ENCODE measurements around the gene FGF2.
"Not testable (repeated sequence)": the region's sequence is repeated elsewhere in the genome, so short reads cannot be mapped to it uniquely, and the experiment has no call there.

The FGF2 gene

DNA sequence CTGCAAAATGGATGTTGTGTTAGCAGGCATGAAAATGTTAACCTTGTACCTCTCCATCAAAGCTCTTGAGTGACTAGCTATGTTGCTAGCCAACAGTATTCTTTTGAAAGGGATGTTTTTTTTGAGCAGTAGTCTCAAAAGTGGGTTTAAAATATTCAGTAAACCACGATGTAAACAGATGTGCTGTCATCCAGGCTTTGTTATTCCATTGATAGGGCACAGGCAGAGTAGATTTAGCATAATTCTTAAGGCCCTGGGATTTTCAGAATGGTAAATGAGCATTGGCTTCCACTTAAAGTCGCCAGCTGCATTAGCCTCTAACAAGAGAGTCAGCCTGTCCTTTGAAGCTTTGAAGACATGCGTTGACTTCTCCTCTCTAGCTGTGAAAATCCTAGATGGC, 18.4 kb downstream of the FGF2 start:
- in situ Hi-C loops (cut with MboI; ENCODE audit: low sequenced_read_pairs), result no loop called here

DNA sequence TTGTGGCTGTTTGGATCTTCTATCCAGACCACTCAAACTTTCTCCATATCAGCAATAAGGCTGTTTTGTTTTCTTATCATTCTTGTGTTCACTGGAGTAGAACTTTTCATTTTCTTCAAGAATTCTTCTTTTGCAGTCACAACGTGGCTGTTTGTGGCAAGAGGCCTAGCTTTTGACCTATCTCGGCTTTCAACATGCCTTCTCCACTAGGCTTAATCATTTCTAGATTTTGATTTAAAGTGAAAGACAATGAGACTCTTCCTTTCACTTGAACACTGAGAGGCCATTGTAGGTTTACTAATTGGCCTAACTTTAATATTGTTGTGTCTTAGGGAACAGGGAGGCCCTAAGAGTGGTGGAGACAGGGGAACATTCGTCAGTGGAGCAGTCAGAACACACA, 19.1 kb downstream of the FGF2 start:
- in situ Hi-C loops (cut with MboI; ENCODE audit: low sequenced_read_pairs), result no loop called here

DNA sequence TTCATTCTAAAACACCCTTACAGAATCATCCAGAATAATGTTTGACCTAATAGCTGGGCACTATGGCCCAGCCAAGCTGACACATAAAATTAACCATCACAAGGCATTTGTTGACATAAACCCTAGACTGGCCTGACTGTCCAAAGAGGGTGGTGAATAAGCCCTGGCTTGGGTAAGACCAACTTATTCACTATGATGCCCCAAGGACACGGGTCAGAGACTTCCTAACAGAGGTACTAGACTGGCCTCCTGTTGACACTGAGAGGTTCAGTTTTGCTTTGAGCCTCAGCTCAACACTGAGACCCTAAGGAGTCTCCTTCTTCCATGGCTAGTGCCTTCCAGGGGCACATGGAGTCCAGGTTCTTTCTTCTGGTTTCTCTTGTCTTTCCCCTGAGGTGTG, 21.3 kb downstream of the FGF2 start:
- in situ Hi-C loops (cut with MboI; ENCODE audit: low sequenced_read_pairs), result no loop called here

DNA sequence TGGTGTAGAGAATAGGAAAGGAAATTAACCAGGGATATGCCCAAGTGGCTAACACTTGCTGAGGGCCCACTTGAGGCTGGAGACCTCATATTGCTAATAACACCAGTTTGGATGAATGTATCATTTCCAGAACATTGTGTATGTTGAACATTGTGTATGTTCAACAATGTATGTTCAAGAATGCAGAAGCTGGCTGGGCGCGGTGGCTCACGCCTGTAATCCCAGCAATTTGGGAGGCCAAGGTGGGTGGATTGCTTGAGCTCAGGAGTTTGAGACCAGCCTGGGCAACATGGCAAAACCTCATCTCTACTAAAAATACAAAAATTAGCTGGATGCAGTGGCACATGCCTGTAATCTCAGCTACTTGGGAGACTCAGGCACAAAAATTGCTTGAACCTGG, 23.2 kb downstream of the FGF2 start:
- in situ Hi-C loops (cut with MboI; ENCODE audit: low sequenced_read_pairs), result not testable (repeated sequence)

DNA sequence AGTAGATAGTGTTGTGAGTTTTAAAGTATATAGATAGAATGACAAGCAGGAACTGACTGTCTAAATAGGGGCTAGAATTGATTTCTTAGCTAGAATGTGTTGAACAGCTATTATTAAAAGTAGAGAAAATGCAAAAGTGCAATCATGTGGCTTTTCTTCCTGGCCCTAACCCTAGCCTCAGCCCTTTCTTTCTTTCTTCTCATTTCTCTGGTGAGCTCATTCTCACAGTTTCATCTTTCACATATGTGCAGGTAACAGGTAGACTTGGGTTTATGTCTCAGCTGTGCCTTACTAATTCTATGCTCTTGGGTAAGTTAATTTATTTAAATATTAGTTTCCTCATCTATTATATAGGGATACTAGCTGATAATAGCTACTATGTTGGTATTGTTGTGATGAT, 24.9 kb downstream of the FGF2 start:
- in situ Hi-C loops (cut with MboI; ENCODE audit: low sequenced_read_pairs), result no loop called here

DNA sequence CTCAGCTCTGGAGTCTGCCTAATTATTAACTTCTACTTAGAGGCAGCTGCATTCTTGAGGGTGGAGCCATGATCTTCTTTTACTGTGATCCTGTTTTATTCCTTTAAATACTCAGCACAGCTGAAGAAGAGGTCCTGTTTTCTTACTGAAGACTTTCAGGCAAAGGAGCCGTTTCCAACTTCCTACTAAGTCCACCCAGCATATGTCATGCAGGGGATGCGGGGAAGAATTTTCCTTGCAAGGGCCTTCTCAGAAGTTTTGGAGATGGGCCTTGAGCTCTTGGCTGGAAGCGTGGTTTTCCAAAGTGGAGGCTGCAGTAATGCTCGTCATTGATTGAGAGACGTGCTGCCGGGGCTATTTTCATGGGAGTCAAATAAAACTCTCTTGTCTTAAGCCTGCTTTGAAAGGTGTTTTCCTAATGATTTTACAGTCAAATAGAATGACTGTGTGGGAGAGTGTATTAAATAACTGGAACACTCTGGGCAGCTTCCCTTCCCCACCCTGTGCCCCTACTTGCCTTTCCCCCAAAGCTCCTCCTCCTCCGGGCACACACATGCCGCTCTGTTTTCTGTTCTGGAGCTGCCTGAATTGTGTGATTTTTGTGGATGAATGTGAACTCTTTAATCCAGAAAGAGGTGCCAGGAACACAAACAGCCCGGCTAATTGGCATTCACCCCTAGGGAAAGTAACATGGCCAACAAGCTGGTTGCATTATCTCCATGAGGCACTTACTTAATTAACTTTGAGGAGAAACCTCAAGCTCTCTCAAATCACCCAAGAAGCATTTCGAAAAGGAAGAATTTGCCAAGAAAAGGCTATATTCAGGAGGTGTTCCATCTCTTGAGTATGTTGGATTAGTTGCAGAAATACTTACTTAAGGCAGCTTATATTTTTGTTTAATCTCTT, 28.1 kb downstream of the FGF2 start:
- in situ Hi-C loops (cut with MboI; ENCODE audit: low sequenced_read_pairs), result no loop called here

DNA sequence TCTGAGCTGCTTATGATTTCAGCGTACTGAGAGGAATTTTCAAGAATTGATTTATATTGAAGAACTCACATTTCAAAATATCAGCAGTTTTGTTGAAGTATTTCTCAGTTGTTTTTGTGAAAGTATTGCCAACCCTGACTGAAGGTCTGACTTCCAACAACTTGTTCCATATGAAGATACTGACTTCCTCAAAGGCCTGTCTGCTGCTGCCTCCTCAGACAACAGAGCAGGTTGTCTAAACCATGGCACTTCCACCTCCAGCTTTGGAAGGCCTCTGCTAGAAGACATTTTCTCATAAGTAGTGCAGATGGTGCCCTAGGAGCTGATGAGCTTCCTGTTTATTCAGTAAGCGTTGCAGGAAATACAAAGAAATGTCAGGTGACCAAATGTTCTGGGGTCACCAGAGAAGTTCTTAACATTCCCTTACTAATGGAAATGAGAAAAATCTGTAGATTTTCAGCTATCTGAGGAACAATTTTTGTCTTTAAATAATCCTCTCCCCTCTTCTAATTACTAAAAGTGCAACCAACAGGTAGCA, 28.8 kb downstream of the FGF2 start:
- in situ Hi-C loops (cut with MboI; ENCODE audit: low sequenced_read_pairs), result no loop called here

DNA sequence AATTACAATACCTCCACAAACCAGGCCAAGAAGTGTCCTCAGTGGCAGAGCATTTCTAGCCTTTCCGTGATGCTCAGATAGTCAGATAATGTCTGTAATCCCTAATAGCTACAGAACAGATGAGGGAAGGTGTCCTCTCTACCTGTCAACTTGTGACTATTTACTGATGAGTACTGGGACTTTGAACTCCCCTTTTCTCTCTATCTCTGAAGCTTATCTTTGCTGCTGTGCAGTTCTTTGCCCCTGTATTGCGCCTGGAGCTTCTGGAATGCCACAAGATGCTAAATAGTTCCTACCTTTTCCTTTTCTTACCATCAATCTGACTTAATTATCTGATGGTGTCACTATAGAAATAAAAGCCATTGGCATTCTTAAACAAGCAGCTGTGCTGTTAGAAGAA, 30.5 kb downstream of the FGF2 start:
- in situ Hi-C loops (cut with MboI; ENCODE audit: low sequenced_read_pairs), result no loop called here

DNA sequence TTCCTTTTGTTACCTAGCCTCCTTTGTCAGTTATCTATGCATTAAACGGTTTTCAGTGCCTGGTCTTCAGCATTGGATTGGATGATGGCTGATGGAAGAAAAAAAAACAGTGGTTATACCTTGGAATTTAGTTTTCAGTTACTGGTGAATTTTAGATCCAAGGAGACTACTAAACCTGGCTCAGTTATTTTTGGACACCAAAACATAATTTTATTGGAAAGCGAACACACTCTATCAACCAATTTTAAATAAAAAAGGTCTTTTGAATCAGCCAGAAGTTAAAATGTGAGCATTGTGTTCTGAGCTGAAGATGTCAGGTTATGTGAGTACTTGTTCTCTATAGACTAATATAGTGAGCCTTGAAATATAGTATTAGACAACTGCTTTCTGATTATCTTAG, 32.1 kb downstream of the FGF2 start:
- in situ Hi-C loops (cut with MboI; ENCODE audit: low sequenced_read_pairs), result no loop called here

DNA sequence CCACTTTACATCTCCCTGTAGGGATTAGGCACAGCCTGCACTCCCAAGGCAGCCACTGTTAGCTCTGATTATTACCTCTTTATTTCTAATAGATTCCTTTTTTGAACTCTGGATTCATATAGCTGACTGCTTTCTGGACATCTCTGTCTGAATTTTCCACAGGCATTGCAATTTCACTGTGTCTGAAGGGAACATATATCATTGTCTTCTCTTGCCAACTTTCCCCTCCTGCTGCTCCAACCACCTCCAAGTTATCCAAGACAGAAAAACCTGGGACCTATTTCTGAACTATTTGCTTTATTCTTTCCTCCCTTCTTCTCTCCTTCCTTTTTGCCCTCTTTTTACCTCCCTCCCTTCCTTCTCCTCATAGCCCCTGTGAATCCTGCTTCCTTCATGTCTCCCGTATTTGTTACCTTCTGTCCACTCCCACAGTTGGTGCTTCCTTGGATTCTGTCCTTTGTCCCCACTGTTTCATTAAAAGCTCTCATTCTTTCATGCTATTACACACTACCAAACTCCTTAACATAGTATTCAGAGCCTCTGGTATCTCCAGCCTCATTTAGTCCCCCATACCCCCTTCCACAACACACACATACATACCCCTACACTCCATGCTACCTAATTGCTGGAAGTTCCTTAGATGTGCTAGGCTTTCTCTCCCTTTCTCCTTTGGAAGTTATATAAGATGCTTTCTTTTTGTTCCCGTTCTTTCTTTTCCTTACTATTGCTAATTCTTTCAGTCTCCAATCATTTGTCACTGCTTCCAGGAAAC, 34.7 kb downstream of the FGF2 start:
- in situ Hi-C loops (cut with MboI; ENCODE audit: low sequenced_read_pairs), result no loop called here

DNA sequence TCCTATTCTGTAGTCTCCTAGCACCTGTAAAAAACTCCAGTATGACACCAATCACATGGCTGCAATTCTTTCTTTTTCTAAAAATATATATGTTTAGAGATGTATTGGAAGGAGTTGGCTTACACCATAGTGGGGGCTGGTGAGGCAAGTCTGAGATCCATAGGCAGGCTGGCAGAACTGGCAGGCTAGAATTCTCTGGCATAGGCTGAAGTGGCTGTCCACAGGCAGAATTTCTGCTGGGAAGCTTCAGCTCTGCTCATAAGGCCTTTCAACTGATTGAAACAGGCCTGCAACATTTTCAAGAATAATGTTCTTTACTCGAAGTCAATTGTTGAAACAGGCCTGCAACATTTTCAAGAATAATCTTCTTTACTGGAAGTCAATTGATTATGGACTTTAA, 37.0 kb downstream of the FGF2 start:
- in situ Hi-C loops (cut with MboI; ENCODE audit: low sequenced_read_pairs), result no loop called here

DNA sequence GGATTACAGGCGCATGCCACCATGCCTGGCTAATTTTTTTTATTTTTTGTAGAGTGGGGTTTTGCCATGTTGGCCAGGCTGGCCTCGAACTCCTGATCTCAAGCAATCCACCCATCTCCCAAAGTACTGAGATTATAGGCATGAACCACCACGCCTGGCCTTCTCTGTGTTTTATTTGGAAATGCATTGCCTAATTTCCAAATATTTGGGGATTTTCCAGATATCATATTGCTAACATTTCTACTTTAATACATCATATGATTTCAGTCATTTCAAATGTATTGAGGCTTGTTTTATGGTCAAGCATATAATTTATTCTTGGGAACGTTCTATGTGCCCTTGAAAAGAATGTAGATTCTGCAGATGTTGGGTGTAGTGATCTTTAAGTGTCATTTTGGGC, 38.8 kb downstream of the FGF2 start:
- in situ Hi-C loops (cut with MboI; ENCODE audit: low sequenced_read_pairs), result no loop called here

DNA sequence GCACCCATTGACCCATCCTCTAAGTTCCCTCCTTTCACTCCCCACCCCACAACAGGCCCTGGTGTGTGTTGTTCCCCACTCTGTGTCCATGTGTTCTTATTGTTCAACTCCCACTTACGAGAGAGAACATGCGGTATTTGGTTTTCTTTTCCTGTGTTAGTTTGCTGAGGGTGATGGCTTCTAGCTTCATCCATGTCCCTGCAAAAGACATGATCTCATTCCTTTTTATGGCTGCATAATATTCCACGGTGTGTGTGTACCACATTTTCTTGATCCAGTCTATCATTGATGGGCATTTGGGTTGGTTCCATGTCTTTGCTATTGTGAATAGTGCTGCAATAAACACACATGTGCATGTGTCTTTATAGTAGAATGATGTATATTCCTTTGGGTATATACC, 41.6 kb downstream of the FGF2 start:
- in situ Hi-C loops (cut with MboI; ENCODE audit: low sequenced_read_pairs), result not testable (repeated sequence)

DNA sequence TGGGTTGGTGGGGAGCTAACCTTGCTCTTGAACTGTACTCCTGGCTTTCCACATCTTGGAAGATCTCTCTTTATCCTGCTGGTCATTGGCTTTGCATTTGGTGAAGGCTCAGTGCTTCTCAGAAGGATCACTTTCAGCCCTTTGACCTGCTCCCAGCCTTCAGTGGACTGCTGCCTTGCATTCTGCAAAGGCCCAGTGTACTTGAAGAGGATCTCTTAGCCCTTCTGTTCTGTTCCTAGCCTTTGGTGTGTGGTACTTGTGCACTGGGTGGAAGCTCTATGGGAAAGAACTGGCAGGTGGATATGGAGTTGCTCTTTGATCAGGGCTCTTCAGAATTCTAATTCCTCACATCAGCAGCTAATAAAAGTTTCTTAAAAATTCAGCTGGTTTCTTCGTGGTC, 46.5 kb downstream of the FGF2 start:
- in situ Hi-C loops (cut with MboI; ENCODE audit: low sequenced_read_pairs), result no loop called here

DNA sequence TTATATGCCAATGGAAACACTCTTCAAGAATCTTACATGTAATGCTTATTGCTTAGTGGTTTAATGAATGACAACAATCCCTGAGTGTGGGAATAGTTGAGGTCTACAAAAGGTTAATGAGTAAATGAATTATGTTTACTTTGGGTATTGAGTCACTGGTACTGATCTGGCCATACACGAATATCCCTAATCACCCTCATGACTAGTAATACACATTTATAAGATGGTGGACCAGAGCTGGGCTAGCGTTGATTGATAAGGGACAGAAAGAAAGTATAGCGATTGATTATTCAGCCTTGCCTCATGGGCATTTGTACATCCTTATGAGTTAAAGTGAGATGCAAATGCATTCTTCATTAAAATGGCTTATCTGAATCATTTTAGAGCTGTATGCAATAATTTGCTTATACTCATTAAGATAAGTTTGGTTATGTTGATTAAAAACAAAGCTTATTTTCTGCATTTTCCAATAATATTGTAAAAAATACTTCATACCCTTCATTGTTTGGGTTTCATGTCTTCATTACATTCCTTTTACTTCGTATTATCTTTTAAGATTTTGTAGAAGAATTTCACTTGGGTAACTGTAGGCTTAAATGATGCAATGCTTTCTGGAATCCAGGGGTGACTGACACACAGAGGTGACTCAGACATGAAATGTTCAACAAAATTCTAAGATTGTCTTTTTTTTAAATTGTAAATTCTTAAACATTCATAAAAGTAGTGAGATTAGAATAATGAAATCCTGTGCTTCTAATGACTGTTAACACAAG, 47.4 kb downstream of the FGF2 start:
- in situ Hi-C loops (cut with MboI; ENCODE audit: low sequenced_read_pairs), result no loop called here

DNA sequence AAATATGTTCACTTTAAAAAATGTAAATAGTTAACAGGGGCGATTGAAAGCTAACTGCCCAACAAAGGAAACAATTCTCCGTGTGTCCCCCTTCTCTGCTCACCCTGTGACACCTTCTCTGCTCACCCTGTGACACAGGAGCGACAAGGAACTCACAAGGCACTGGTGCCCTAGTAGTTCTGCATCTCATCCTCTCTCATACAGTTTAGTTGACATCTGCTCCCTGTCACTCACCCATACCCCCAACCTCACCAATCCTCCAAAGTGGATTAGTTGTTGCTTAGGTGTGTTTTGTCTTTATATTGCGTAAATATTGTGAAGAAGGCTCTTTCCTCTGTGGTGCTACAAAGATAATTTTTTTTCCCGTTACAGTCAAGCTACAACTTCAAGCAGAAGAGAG, 49.3 kb downstream of the FGF2 start:
- in situ Hi-C loops (cut with MboI; ENCODE audit: low sequenced_read_pairs), result no loop called here

DNA sequence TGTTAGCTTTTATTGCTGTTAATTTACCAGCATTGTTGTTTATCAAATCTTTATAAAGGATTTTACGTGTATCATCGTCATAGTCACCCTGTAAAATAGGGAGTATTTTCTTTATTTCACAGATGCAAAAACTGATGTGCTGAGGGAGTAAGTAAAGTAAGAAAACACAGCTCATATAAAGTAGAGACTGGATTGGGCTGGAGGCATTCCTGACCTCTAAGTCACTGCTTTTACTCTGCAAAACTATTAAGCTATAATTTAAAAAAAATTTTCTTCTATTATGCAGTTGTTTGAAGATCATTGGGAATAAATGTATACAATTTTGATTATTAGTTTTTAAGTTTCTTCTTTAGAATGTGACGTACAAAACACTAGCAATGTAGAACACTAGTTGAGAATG, 49.8 kb downstream of the FGF2 start:
- in situ Hi-C loops (cut with MboI; ENCODE audit: low sequenced_read_pairs), result no loop called here

DNA sequence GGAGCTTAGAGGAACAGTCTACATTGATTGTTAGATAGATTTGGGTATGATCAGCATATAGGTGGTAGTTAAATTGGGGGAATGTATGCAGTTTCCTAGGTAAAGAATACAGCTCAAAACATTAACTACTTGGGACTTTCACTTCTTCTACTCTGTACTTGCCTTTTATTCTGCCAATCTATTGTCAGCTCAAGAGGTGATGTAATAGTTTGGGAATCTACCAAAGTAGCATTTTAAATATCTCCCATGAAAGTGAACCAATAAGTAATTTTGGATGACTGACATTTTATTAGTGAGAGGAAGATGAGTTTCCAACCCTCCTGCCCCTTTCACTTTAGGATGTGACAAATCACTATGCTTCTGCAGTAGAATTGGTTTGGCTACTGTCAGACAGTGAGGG, 52.4 kb downstream of the FGF2 start:
- in situ Hi-C loops (cut with MboI; ENCODE audit: low sequenced_read_pairs), result no loop called here

DNA sequence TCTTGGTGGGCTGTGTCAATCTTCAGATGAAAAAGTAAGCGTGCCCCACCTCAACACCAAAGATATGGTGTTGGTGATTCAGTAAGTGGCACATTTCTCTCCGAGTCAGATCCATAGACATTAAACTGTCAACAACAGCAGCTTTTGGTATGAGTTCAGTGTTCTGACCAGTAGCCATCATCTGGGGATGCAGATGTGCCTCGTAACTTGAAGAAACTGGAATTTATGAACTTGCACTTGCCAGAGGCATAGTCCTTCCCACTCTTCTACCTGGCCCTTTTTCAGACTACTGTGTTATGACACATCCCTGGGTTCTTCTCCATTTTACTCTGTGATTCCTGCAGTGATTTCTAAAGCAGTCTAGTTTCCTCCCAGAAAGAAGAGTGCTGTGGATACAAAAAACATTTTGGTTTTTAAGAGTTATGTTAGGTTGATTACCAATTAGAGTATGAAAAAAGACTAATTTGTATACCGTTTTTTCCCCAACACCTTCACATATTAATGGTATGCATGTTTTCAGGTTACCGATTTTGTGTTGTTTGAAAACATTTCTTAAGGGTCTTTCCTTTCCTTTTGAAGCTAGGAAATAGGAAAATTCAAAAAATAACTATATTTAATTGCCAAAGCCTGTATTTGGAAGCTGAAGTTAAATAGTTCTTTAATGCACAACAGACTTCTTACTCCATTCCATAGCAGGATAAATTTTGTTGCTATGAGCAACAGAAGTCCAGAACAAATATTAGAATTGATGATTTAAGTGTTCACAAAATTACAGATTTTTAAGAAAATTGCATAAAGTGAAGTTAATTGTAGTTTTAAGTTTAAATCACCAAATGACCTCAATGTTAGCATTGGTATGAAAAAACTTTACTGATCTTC, 56.5 kb downstream of the FGF2 start:
- in situ Hi-C loops (cut with MboI; ENCODE audit: low sequenced_read_pairs), result no loop called here

DNA sequence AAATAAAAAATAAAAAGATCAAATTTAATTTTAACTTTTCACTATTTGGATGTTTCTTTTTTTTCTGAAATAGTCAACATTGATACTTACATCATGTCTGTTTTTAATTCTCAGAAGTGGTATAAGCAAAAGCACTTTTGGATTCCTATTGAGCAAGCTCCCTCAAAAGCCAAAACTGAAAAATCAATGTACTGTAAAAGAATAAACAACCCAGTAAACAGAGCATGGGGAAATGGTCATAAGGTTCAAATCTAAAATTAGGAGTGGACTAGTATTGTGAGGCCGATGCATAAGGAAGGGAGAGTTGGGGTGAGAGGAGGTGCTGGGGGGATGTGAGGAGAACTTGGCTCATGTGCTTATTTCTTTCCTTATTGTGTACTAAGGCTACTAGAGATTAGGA, 57.9 kb downstream of the FGF2 start:
- in situ Hi-C loops (cut with MboI; ENCODE audit: low sequenced_read_pairs), result no loop called here

Data from HL-60/S4 (cell line).